K562 (cell line): ENCODE data around the gene CYP2E1. TPM values are rescaled to one million over a fixed set of nuclear protein-coding genes. Genes with fewer than 3 reads are reported as not detected.

Source experiments
- COPS2 ChIP-seq: fragments of 450-650 bp; conservative IDR thresholded peaks from 2 replicates; pipeline ENCODE4 v1.6.1; 2016; ENCODE audit warnings: mild to moderate bottlenecking, moderate library complexity
- EZH2 ChIP-seq: IDR thresholded peaks from 2 replicates; pipeline ENCODE4 v1.6.1; 2012; ENCODE audit warnings: low read depth, mild to moderate bottlenecking, inconsistent platforms, low read length, borderline replicate concordance
- PRPF4 ChIP-seq: fragments of 200-400 bp; formaldehyde crosslinking; IDR thresholded peaks from one replicate; pipeline ENCODE4 v1.6.1; 2017; ENCODE audit warnings: low read length, low read depth, mild to moderate bottlenecking; ENCODE audit not compliant: insufficient read depth, poor library complexity, severe bottlenecking
- SMAD2 ChIP-seq: fragments of 150-350 bp; IDR thresholded peaks from 2 replicates; pipeline ENCODE4 v1.6.1; 2014; ENCODE audit warnings: low read depth, mild to moderate bottlenecking, low read length
- SPI1 ChIP-seq: IDR thresholded peaks from 2 replicates; pipeline ENCODE4 v1.6.1; 2011; ENCODE audit warnings: low read depth, low read length, control low read depth, borderline replicate concordance
- ZBTB40 ChIP-seq, 2 experiments: fragments of 450-650 bp in 1 of 2; sonication (generic) in 1 of 2; formaldehyde crosslinking in 1 of 2; IDR thresholded peaks; 2 replicates each; pipeline versions ENCODE4 v1.7.1 to v1.9.0; 2016 to 2022; ENCODE audit warnings: inconsistent platforms in 1 of 2, mild to moderate bottlenecking in 1 of 2, missing genetic modification reagents in 1 of 2
- ZC3H11A ChIP-seq: IDR thresholded peaks from 2 replicates; pipeline ENCODE4 v1.6.1; 2012; ENCODE audit warnings: low read depth, low read length, improper control_type of control experiment
- ZNF277 ChIP-seq: fragments of 250-450 bp; sonication (Bioruptor Pico); IDR thresholded peaks from 2 replicates; pipeline ENCODE4 v1.8.0; 2022; ENCODE audit warnings: inconsistent platforms, mild to moderate bottlenecking, moderate library complexity, borderline replicate concordance
- polyA plus RNA-seq, 8 experiments: library from polyadenylated mRNA; depleted of rRNA in 4 of 8; stranded (reverse) in 5 of 8; unstranded in 3 of 8; fragments of >200 nt; fragmentation: Nextera tagmentation in 2 of 8; fragmentation: Illumina TruSeq in 1 of 8; extraction: Ambion mirVana in 2 of 8; extraction: Trizol in 1 of 8; gene quantifications; 2 replicates each; pipeline versions ENCODE4 v1.2.1 to v1.2.3, GENCODE V29; 2011 to 2014; ENCODE audit warnings: inconsistent platforms in 1 of 8, missing spikeins in 1 of 8
- total RNA-seq, 7 experiments: library from RNA; depleted of rRNA in 6 of 7; stranded (reverse); fragments of >200 nt in 6 of 7; fragmentation: Illumina TruSeq in 2 of 7; extraction: Trizol in 2 of 7; gene quantifications; 2 replicates each; pipeline versions ENCODE4 v1.2.1 to v1.2.3, GENCODE V29; 2011 to 2021; ENCODE audit warnings: low replicate concordance in 1 of 7
- TF ChIP-seq, protein P1 (sequence below): sonication (generic); formaldehyde crosslinking; IDR thresholded peaks from 2 replicates; pipeline ENCODE4 v1.8.0; 2022; ENCODE audit warnings: mild to moderate bottlenecking, missing genetic modification reagents

Gene CYP2E1
- total and polyA plus RNA-seq, 9 of the 15 experiments (the other 6 are each of a cell fraction or from before 2014, with no cell fraction given): 0.07 to 1.6 (median 0.19) TPM; not detected in 2

GRCh38 chr10:133567609-133568286 lies 40.6 kb downstream of the CYP2E1 start (continued):
- TF ChIP-seq ZBTB40 (IDR thresholded peaks at IDR 0.05) (no peak), ZBTB40 (CRISPR knock-in tag; IDR thresholded peaks at IDR 0.05) (no peak), ZNF277 (CRISPR knock-in tag) (no peak), ZC3H11A (no peak), EZH2 (no peak), PRPF4 (no peak), SMAD2 (no peak), SPI1 (no peak), COPS2 (no peak)
- TF ChIP-seq, protein P1, sequence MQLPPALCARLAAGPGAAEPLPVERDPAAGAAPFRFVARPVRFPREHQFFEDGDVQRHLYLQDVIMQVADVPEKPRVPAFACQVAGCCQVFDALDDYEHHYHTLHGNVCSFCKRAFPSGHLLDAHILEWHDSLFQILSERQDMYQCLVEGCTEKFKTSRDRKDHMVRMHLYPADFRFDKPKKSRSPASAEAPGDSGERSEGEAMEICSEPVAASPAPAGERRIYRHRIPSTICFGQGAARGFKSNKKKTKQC (CRISPR knock-in tag): no peak
